Adrenal gland (tissue), 12 donors: Measurements from ENCODE around the gene PRICKLE2. TPM values are rescaled to one million over a fixed set of nuclear protein-coding genes. Genes with fewer than 3 reads are reported as not detected.

Source experiments
- DNase-seq, 7 donors: peaks; one replicate each; pipeline ENCODE4 v3.0.0-alpha.2; 2019 to 2020
- H3K27ac ChIP-seq, 5 donors: fragments of 200-600 bp; sonication (generic) in 4 of 5; 1 replicate in 3 of 5; 2 replicates in 2 of 5; pipeline versions ENCODE4 v1.5.1 to v1.8.0; 2016 to 2020; ENCODE audit warnings: mild to moderate bottlenecking in 1 of 5
- H3K27me3 ChIP-seq: fragments of 200-600 bp; 2 replicates; pipeline ENCODE4 v1.8.0; 2021
- H3K36me3 ChIP-seq, 2 donors: fragments of 200-600 bp; replicated peaks in 1 of 2; 1 replicate in 1 of 2; 2 replicates in 1 of 2; pipeline versions ENCODE4 v1.5.1 to v1.8.0; 2018 to 2022
- H3K4me1 ChIP-seq, 2 donors: fragments of 200-600 bp; replicated peaks in 1 of 2; 1 replicate in 1 of 2; 2 replicates in 1 of 2; pipeline versions ENCODE4 v1.5.1 to v1.8.0; 2018 to 2021
- H3K4me3 ChIP-seq, 4 donors: fragments of 200-600 bp; sonication (generic) in 3 of 4; one replicate each; pipeline ENCODE4 v1.5.1; 2016 to 2018
- H3K9me3 ChIP-seq, 3 donors: fragments of 200-600 bp; sonication (generic) in 1 of 3; replicated peaks in 1 of 3; 1 replicate in 2 of 3; 2 replicates in 1 of 3; pipeline versions ENCODE4 v1.5.1 to v1.8.0; 2016 to 2021
- POLR2A ChIP-seq, 2 donors: fragments of 450-650 bp; IDR thresholded peaks; one replicate each; pipeline ENCODE4 v1.6.1; 2017; ENCODE audit warnings: antibody characterized with exemption in 2 of 2, mild to moderate bottlenecking in 2 of 2, moderate library complexity in 1 of 2
- WGBS, 4 donors: extraction: QIAGEN DNeasy Blood & Tissue Kit in 2 of 4; methylation state at CpG; one replicate each; pipeline versions ENCODE4 v1.1.5 to v1.1.7; 2013 to 2017; 5-methylcytosine and 5-hydroxymethylcytosine counted together
- intact Hi-C, 2 donors: fragments of 100-400 bp; cut with DNase I; formaldehyde crosslinking; loops; one replicate each; pipeline versions ENCODE4 v1.14.1 to v1.15.0; 2022 to 2023
- polyA plus RNA-seq, 3 donors: library from polyadenylated mRNA; stranded (reverse); fragments of 200-250 nt in 2 of 3; fragments of 350-450 nt in 1 of 3; fragmentation: Illumina TruSeq in 1 of 3; extraction: RNeasy Lipid Tissue Mini Kit (QIAGEN cat#74804) in 1 of 3; gene quantifications; one replicate each; pipeline ENCODE4 v1.2.3, GENCODE V29; 2013 to 2014
- total RNA-seq, 9 donors: library from RNA; depleted of rRNA in 4 of 9; stranded (reverse); fragments of >200 nt in 4 of 9; fragments of 120-200 nt in 1 of 9; fragmentation: NEBNext Ultra II Directional in 1 of 9; extraction: Animal tissue kit (Norgen Biotek cat#: 25700) in 1 of 9; gene quantifications; one replicate each; pipeline versions ENCODE4 v1.1.0 to v1.2.4, GENCODE V29; 2013 to 2023
- TF ChIP-seq, protein P1 (sequence below), 6 experiments: fragments of 450-650 bp in 4 of 6; fragments of 200-600 bp in 2 of 6; sonication (generic) in 1 of 6; IDR thresholded peaks; 1 replicate in 5 of 6; 2 replicates in 1 of 6; pipeline versions ENCODE4 v1.5.1 to v1.8.0; 2016 to 2021; ENCODE audit warnings: antibody characterized with exemption in 6 of 6, mild to moderate bottlenecking in 2 of 6, moderate library complexity in 1 of 6
- donor health status: healthy with polysubstance abuse.
- donor health status: Bipolar disorder and iron deficiency.
- donor health status: DM: yes; HTN: yes; CAD: no.
- donor health status: DM: no; HTN: no; CAD: no.
- donor health status: DM: no; HTN: no; CAD: no.
- donor health status: DM: yes; HTN: yes; CAD: no.

The PRICKLE2 gene
- total and polyA plus RNA-seq, 12 donors, result 1.3 to 15.7 (median 8.1) TPM

DNA sequence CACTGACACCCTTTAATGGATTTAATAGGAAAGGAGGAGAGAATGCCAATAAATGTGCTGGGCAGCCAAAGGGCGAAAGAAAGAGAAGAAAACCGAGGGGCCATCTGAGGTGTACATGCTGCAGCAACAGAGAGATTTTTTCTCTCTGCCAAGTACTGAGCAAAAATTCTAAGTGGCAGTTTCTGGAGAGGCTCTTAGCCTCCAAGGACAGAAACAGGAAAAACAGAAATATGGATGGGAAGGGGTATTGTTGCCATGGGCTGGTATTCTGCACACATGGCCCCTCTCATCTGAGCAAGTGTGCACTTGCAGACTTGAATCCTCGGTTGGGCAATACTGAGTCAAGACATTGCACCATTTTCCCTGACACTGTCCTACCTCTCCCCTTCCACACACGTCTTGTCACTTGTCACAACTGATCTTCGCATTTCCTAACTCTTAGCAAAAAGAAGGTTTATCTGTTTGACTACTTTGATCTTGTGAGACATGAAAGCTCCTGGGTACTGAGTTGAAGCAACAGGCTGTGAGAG, 73.9 kb downstream of the PRICKLE2 start:
- DNase-seq, result no peak
- H3K4me3 ChIP-seq, result no peak overlapping the region
- WGBS, 4 donors, result 81 to 89% (median 84%) methylated on average over 5 of the region's 5 CpGs

GRCh38 chr3:64150623-64151207, 74.6 kb downstream of the PRICKLE2 start:
- no peak for TF ChIP-seq POLR2A (IDR thresholded peaks at IDR 0.05)
- peaks cover 0 to 12% of the 10 kb centered on the region in 2 donors for H3K36me3 ChIP-seq
- H3K9me3 ChIP-seq, result no peaks in the 10 kb centered on the region
- WGBS, 4 donors, result 54 to 70% (median 69%) methylated on average over 13 of the region's 13 CpGs
- peak overlapping the region in 2 of 5 donors; percentile 62 to 67 for H3K27ac ChIP-seq
- intact Hi-C loops, result no loop called here
- DNase-seq, result peak in 1 of 7 donors; percentile 80
- no peak overlapping the region for H3K4me3 ChIP-seq
- peaks cover 0 to 5% of the 10 kb centered on the region in 2 donors for H3K4me1 ChIP-seq
- H3K27me3 ChIP-seq, result no peaks in the 10 kb centered on the region

More for the DNA sequence above, 73.9 kb downstream of the PRICKLE2 start:
- intact Hi-C loops, result no loop called here
- TF ChIP-seq POLR2A (IDR thresholded peaks at IDR 0.05), result no peak
- TF ChIP-seq, protein P1, sequence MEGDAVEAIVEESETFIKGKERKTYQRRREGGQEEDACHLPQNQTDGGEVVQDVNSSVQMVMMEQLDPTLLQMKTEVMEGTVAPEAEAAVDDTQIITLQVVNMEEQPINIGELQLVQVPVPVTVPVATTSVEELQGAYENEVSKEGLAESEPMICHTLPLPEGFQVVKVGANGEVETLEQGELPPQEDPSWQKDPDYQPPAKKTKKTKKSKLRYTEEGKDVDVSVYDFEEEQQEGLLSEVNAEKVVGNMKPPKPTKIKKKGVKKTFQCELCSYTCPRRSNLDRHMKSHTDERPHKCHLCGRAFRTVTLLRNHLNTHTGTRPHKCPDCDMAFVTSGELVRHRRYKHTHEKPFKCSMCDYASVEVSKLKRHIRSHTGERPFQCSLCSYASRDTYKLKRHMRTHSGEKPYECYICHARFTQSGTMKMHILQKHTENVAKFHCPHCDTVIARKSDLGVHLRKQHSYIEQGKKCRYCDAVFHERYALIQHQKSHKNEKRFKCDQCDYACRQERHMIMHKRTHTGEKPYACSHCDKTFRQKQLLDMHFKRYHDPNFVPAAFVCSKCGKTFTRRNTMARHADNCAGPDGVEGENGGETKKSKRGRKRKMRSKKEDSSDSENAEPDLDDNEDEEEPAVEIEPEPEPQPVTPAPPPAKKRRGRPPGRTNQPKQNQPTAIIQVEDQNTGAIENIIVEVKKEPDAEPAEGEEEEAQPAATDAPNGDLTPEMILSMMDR (IDR thresholded peaks at IDR 0.05), result no peak
- Histone ChIP-seq H3K4me1 (peaks cover 0 to 5% of the 10 kb centered on the region in 2 donors), H3K36me3 (peaks cover 0 to 9% of the 10 kb centered on the region in 2 donors), H3K9me3 (no peaks in the 10 kb centered on the region), H3K27me3 (no peaks in the 10 kb centered on the region), H3K27ac (peak overlapping the region in 2 of 5 donors; percentile 28 to 32)

GRCh38 chr3:64149886-64150285, 75.4 kb downstream of the PRICKLE2 start:
- Histone ChIP-seq H3K36me3 (peaks cover 0 to 12% of the 10 kb centered on the region in 2 donors), H3K27ac (peak overlapping the region in 2 of 5 donors; percentile 62 to 67), H3K27me3 (no peaks in the 10 kb centered on the region), H3K4me1 (peaks cover 0 to 5% of the 10 kb centered on the region in 2 donors), H3K4me3 (no peak overlapping the region), H3K9me3 (no peaks in the 10 kb centered on the region)
- no peak for TF ChIP-seq POLR2A (IDR thresholded peaks at IDR 0.05)
- TF ChIP-seq, protein P1 (IDR thresholded peaks at IDR 0.05), result no peak
- DNase-seq, result no peak
- intact Hi-C loops, result no loop called here
- 81 to 94% (median 88%) methylated on average over 6 of the region's 6 CpGs for WGBS, 4 donors

DNA sequence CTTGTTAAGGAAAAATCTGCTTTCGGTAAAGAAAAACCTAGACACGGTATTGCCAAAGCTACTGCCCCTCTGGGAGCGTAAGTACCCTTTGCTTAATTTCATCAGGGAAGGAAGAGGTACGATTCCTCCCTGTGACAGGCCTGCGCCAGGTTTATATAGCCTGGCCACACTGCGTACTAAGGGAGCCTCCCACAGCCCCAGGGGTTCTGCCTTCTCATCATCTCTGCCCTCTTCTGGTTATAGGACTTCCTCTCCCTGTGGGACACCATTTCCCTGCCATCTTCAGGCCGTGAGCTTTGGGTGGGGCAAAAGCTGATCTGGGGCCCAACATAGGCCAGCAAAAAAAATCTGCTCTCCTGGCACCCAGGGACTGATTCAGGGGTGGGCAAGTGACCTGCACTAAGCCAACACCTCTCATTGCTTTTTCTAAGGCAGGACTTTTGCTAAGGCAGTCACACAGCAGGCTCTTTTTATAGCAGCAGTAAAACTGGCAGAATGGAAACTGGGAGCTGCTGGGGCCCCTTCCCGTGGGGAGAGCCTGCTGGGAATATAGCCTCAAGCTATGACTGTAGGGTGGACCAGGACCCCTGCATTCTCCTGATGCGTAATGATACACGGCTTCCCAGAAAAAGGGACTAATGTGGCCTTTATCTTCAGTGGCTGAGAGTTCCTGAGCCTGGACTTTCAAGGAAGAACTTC, 76.2 kb downstream of the PRICKLE2 start:
- peaks cover 0 to 12% of the 10 kb centered on the region in 2 donors for H3K36me3 ChIP-seq
- DNase-seq, result no peak
- no peaks in the 10 kb centered on the region for H3K27me3 ChIP-seq
- intact Hi-C loops, result no loop called here
- H3K4me3 ChIP-seq, result no peak overlapping the region
- H3K9me3 ChIP-seq, result no peaks in the 10 kb centered on the region
- no peak overlapping the region for H3K27ac ChIP-seq
- WGBS, 4 donors, result 90 to 95% (median 93%) methylated on average over 10 of the region's 10 CpGs
- TF ChIP-seq, protein P1 (IDR thresholded peaks at IDR 0.05), result no peak
- no peak for TF ChIP-seq POLR2A (IDR thresholded peaks at IDR 0.05)
- H3K4me1 ChIP-seq, result peaks cover 0 to 5% of the 10 kb centered on the region in 2 donors
